Measurements from ENCODE around the gene PADI4. TPM values are rescaled to one million over a fixed set of nuclear protein-coding genes. Genes with fewer than 3 reads are reported as not detected.
"Not testable (repeated sequence)": the region's sequence is repeated elsewhere in the genome, so short reads cannot be mapped to it uniquely, and the experiment has no call there.

The PADI4 gene
- total RNA-seq, 1 experiment from 2014 or later: not detected

- no peak for DNase-seq (ENCODE audit: low read depth)
These were observed 5.7 kb downstream of the PADI4 start for GRCh38 chr1:17313530-17314309.

- DNase-seq (ENCODE audit: low read depth): peak; percentile 83
These were observed 6.5 kb downstream of the PADI4 start for GRCh38 chr1:17314491-17314971.

GRCh38 chr1:17315542-17316130 is 7.6 kb downstream of the PADI4 start:
- DNase-seq (ENCODE audit: low read depth): no peak

GRCh38 chr1:17316704-17317103 is 8.7 kb downstream of the PADI4 start:
- DNase-seq (ENCODE audit: low read depth): no peak

- DNase-seq (ENCODE audit: low read depth): no peak
These were observed 10.3 kb downstream of the PADI4 start for GRCh38 chr1:17318262-17318661.

GRCh38 chr1:17319561-17320350 is 11.8 kb downstream of the PADI4 start:
- no peak for DNase-seq (ENCODE audit: low read depth)

DNA sequence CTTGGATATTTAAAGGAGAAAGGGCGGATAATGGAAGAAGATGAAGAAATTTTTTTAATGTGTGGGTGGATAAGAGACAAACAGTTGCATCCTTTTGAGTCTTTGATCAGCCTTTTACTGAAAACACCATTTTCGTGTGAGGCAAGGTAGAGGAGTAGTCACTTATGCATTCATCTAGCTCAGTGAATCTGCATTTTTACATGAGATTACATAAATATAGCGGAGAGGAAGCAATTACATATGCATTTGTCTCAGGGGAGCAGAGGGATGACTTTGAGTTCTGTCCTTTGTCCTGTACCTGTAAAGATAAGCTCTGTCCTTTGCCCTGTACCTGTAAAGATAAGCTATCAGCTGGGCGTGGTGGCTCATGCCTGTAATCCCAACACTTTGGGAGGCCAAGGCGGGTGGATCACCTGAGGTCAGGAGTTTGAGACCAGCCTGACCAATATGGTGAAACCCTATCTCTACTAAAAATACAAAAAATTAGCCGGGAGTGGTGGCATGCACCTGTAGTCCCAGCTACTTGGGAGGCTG is 13.9 kb downstream of the PADI4 start:
- DNase-seq (ENCODE audit: low read depth): not testable (repeated sequence)

GRCh38 chr1:17328855-17329254 is 20.9 kb downstream of the PADI4 start:
- no peak for DNase-seq (ENCODE audit: low read depth)

DNA sequence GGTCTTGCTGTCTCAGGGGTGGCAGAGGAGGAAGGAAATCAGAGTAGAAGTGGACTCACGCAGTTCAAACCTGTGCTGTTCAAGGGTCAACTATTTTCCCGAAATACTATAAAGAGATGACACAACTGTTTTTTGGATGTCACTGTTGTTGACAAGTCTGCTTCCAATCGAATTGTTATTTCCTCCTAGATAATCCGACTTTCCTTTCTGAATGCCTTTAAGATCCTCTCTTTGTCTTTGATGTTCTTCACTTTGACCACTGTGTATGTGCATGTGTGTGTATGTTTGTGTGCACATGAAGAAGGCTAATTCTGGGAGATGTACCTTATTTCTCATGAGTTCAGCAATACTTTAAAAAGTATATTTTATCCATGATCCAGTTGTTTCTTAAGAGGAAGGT is 21.6 kb downstream of the PADI4 start:
- DNase-seq (ENCODE audit: low read depth): no peak

DNA sequence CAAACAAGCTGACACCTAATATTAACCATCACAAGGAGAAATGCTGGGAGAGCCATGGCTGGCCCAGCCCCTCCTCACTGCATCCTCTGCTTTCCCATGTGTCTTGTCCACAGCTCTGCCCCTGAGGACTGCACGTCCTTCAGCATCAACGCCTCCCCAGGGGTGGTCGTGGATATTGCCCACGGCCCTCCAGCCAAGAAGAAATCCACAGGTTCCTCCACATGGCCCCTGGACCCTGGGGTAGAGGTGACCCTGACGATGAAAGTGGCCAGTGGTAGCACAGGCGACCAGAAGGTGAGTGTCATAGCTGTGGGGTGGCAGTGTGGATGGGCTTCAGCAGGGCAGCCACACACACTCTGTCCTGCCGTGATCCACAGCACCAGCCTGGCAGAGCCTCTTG is 22.9 kb downstream of the PADI4 start:
- DNase-seq (ENCODE audit: low read depth): no peak

DNA sequence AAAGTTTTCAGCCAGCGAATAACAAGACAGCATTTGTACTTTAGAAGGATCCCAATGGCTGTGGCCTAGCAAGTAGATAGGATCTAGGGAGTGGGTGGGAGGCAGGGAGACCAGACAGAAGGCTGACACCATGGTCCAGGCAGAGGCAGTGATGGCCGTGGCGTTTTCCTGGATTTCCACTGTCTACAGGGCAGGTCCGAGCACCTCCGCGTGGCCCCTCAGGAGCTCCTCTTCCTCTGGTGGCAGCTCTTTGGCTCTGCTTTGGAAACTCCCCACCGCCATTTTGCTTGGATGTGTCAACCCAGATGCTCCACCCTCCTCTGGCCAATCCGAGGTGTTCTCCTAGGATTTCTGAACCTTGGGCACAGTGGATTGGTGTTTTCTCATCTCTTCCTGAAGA is 25.1 kb downstream of the PADI4 start:
- no peak for DNase-seq (ENCODE audit: low read depth)

DNA sequence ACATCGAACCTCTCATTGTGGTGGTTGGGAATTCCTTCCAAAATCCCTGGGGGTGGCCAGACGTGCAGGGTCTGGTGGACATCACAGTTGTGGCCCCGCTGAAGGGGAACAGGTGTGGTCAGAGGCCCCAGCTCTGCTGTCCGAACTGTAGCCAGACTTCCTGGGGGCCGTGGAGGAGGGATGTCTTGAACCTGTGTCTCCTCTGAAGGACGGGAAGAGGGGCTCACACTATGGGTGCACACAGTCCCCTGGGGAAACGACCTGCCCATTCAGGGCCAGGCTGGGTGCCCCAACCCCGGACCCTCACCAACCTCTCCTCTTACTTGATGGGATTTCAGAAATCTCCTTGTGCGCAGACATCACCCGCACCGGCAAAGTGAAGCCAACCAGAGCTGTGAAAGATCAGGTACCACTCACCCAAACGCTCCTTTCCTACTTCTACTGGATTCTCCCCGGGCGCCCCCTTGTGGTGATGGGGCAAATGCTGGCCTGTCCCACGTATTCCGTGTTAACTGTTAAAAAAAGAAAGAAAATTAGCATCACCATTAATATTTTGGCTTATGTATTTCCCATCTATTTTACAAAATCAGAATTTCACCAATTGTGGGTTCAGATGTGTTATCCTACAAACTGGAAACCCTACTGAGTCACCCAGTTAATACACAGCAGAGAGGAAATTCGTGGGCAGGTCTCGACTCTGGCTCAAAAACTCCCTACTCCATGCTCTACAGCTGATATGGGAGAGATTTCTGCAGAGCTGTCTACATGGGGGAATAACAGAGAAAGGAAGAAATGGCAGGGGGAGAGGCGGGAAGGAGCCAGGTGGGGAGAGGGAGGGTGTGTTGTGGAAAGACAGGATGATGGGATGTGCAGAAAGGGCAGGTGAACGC is 28.1 kb downstream of the PADI4 start:
- peak; percentile 55 for DNase-seq (ENCODE audit: low read depth)

DNA sequence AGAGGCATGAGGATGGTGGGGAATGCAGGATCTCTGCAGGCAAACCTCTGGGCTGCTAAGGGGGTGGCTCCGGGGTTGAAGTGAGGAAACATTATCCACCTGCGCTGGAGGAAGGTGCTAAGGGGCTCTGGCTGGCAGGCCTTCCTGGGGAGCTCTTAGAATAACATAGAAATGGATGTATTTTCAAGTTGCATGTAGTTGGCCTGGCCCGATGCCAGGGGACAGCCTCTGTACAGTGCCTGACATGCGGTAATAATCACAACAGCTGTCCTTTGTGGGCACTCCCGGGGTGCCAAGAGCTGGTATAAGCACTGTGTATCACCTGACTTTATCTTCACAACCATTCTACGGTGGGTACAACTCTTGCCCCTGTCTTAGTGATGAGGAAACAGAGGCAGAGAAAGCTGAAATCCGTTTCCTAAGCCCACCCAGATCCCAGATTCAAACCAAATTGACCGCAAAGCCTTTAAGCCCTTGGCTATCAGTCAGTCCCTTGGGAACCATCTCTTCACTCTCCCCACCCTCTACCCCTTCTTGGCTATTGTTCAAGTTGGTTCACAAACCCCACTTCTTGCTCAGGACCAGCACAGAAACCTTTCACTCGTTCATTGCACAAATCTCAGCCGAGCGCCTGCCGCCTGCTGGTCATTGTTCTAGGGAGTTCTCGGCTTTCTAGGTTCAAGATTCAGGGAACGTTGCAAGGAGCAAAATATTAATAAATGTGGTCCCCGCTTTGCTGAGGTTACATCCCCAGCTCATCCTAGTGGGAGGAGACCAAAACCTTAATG is 30.9 kb downstream of the PADI4 start:
- DNase-seq (ENCODE audit: low read depth): peak; percentile 39

- no peak for DNase-seq (ENCODE audit: low read depth)
These were observed 31.5 kb downstream of the PADI4 start for GRCh38 chr1:17339521-17339920.

DNA sequence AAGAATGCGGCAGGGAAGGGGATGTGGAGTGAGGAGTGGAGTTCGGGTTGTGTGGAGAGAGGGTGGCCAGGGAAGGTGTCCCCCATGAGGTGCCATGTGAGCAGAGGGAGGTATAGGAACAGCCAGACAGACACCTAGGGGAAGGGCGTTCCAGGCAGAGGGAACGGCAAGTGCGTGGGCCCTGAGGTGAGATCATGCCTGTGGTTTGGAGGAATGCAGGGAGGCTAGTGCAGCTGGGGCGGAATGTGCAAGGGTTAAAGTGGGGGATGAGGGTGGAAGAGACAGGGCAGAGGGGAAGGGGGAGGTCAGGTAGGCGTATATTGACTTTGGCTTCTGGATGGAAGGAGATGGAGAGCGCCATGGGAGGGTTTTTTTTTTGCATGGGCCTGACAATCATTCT is 32.4 kb downstream of the PADI4 start:
- no peak for DNase-seq (ENCODE audit: low read depth)

DNA sequence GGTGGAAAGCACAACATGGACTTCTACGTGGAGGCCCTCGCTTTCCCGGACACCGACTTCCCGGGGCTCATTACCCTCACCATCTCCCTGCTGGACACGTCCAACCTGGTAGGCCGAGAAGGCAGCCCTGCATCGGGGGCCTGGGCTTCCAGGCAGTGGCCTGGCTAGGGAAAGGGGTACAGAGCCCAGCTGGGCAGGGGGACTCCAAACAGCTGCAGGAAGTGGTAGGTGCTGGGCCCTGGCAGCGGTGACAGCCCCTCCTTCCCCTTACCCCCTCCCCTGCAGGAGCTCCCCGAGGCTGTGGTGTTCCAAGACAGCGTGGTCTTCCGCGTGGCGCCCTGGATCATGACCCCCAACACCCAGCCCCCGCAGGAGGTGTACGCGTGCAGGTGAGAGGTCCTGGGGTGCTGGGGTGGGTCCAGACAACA is 34.0 kb downstream of the PADI4 start:
- no peak for DNase-seq (ENCODE audit: low read depth)

DNA sequence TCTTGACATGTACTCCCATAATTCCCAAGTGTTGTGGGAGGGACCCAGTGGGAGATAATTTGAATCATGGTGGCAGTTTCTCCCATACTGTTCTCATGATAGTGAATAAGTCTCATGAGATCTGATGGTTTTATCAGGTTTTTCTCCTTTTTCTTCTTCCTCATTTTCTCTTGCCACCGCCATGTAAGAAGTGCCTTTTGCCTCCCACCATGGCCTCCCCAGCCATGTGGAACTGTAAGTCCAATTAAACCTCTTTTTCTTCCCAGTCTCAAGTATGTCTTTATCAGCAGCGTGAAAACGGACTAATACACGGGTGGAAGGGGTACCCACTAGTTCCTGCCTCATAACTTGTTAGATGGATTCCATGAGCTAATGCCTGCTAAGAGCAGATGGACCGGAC is 37.5 kb downstream of the PADI4 start:
- DNase-seq (ENCODE audit: low read depth): not testable (repeated sequence)

GRCh38 chr1:17346046-17346789 is 38.2 kb downstream of the PADI4 start:
- no peak for DNase-seq (ENCODE audit: low read depth)

- DNase-seq (ENCODE audit: low read depth): peak; percentile 7
These were observed 40.0 kb downstream of the PADI4 start for GRCh38 chr1:17347769-17348592.

All from LHCN-M2 (cell line).